Chondrocyte (in vitro differentiated cells): ENCODE results near the gene STK32B. TPM values are rescaled to one million over a fixed set of nuclear protein-coding genes. Genes with fewer than 3 reads are reported as not detected.
"Not testable (repeated sequence)": the region's sequence is repeated elsewhere in the genome, so short reads cannot be mapped to it uniquely, and the experiment has no call there.

Experiments used
- DNase-seq: peaks from one replicate; pipeline ENCODE4 v3.0.0; 2021; ENCODE audit warnings: mixed read lengths, low spot score
- H3K27ac Mint-ChIP-seq: one replicate; pipeline ENCODE4 v1.8.0; 2021; ENCODE audit warnings: mild to moderate bottlenecking, moderate library complexity, mixed read lengths; ENCODE audit not compliant: unreplicated experiment
- H3K27me3 Mint-ChIP-seq: 2 replicates; pipeline ENCODE4 v1.8.0; 2021; ENCODE audit warnings: low read depth, mixed read lengths
- H3K36me3 Mint-ChIP-seq: 2 replicates; pipeline ENCODE4 v1.8.0; 2021; ENCODE audit warnings: low read depth, mixed read lengths
- H3K4me1 Mint-ChIP-seq: 2 replicates; pipeline ENCODE4 v1.8.0; 2021; ENCODE audit warnings: low read depth, mild to moderate bottlenecking, mixed read lengths
- H3K4me3 Mint-ChIP-seq: one replicate; pipeline ENCODE4 v1.8.0; 2021; ENCODE audit warnings: mild to moderate bottlenecking, moderate library complexity, mixed read lengths; ENCODE audit not compliant: unreplicated experiment
- H3K9me3 Mint-ChIP-seq: 2 replicates; pipeline ENCODE4 v1.8.0; 2021; ENCODE audit warnings: low read depth, mixed read lengths
- total RNA-seq: library from RNA; stranded (reverse); gene quantifications from 3 replicates; pipeline ENCODE4 v1.2.1, GENCODE V29; 2021
- TF ChIP-seq, protein P1 (sequence below): fragments of 200-600 bp; sonication (generic); IDR thresholded peaks from 2 replicates; pipeline ENCODE4 v1.5.0; 2021; ENCODE audit warnings: antibody characterized with exemption, mild to moderate bottlenecking, moderate library complexity

STK32B gene
- total RNA-seq, 1 donor from 2014 or later: 14.2 TPM

GRCh38 chr4:5238173-5238572, 186.9 kb downstream of the STK32B start:
- Mint-ChIP-seq H3K36me3 (no peaks in the 10 kb centered on the region), H3K27ac (peak overlapping the region; percentile 81), H3K9me3 (no peaks in the 10 kb centered on the region), H3K4me1 (peaks cover 4% of the 10 kb centered on the region), H3K4me3 (no peak overlapping the region), H3K27me3 (no peaks in the 10 kb centered on the region)
- TF ChIP-seq, protein P1, sequence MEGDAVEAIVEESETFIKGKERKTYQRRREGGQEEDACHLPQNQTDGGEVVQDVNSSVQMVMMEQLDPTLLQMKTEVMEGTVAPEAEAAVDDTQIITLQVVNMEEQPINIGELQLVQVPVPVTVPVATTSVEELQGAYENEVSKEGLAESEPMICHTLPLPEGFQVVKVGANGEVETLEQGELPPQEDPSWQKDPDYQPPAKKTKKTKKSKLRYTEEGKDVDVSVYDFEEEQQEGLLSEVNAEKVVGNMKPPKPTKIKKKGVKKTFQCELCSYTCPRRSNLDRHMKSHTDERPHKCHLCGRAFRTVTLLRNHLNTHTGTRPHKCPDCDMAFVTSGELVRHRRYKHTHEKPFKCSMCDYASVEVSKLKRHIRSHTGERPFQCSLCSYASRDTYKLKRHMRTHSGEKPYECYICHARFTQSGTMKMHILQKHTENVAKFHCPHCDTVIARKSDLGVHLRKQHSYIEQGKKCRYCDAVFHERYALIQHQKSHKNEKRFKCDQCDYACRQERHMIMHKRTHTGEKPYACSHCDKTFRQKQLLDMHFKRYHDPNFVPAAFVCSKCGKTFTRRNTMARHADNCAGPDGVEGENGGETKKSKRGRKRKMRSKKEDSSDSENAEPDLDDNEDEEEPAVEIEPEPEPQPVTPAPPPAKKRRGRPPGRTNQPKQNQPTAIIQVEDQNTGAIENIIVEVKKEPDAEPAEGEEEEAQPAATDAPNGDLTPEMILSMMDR: no peak
- no peak for DNase-seq

DNA sequence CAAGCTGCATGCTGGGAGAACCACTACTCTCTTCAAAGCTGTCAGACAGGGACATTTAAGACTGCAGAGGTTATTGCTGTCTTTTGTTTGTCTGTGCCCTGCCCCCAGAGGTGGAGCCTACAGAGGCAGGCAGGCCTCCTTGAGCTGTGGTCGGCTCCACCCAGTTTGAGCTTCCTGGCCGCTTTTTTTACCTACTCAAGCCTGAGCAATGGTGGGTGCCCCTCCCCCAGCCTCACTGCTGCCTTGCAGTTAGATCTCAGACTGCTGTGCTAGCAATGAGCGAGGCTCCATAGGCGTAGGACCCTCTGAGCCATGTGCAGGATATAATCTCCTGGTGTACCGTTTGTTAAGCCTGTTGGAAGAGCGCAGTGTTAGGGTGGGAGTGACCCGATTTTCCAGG, 195.8 kb downstream of the STK32B start:
- not testable (repeated sequence) for DNase-seq, H3K4me3 Mint-ChIP-seq, H3K4me1 Mint-ChIP-seq, H3K27ac Mint-ChIP-seq, H3K36me3 Mint-ChIP-seq, H3K27me3 Mint-ChIP-seq
- peaks cover 17% of the 10 kb centered on the region for H3K9me3 Mint-ChIP-seq

DNA sequence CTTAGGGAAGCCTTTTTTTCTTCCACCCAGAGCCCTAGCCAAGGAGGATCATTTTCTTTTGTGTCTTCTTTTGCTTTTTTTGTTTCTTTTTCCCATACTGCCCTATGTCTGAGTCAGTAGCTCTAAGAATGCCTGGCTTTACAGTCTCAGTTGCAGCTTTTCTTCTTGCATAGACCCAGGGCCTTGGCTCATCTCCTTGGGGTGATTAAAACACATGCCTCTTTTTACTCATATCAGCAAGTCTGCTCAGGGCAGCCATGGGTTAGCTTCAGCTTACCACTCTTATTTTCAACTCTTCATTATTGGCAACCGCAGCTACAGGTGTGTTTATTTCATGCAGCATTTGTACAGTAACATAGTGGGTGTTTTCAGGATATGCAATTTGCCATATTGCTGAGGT, 196.5 kb downstream of the STK32B start:
- Mint-ChIP-seq H3K4me1 (no peaks in the 10 kb centered on the region), H3K27me3 (no peaks in the 10 kb centered on the region), H3K9me3 (peaks cover 17% of the 10 kb centered on the region), H3K27ac (no peak overlapping the region), H3K4me3 (no peak overlapping the region), H3K36me3 (peaks cover 2% of the 10 kb centered on the region)
- DNase-seq: no peak
- TF ChIP-seq, protein P1: no peak

DNA sequence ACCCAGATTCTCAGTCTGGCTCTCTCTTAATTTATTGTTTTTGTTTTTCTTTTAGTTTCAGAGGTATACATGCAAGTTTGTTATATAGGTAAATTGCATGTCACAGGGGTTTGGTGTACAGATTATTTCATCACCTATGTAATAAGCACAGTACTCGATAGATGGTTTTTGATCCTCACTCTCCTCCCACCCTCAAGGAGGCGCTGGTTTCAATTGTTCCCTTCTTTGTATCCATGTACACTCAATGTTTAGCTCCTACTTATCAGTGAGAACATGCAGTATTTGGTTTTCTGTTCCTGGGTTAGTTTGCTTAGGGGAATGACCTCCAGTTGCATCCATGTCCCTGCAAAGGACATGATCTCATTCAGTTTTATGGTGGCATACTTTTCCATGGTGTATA, 198.4 kb downstream of the STK32B start:
- Mint-ChIP-seq H3K9me3 (peaks cover 17% of the 10 kb centered on the region), H3K4me3 (no peak overlapping the region), H3K4me1 (no peaks in the 10 kb centered on the region), H3K36me3 (peaks cover 2% of the 10 kb centered on the region), H3K27me3 (no peaks in the 10 kb centered on the region), H3K27ac (no peak overlapping the region)
- DNase-seq: no peak
- TF ChIP-seq, protein P1: no peak

GRCh38 chr4:5250536-5250935, 199.3 kb downstream of the STK32B start:
- not testable (repeated sequence) for H3K4me1 Mint-ChIP-seq, H3K27ac Mint-ChIP-seq, H3K27me3 Mint-ChIP-seq, H3K36me3 Mint-ChIP-seq, H3K4me3 Mint-ChIP-seq, DNase-seq
- peaks cover 14% of the 10 kb centered on the region for H3K9me3 Mint-ChIP-seq

- Mint-ChIP-seq H3K27me3 (no peaks in the 10 kb centered on the region), H3K4me1 (no peaks in the 10 kb centered on the region), H3K9me3 (no peaks in the 10 kb centered on the region), H3K27ac (no peak overlapping the region), H3K4me3 (no peak overlapping the region), H3K36me3 (no peaks in the 10 kb centered on the region)
- DNase-seq: no peak
- TF ChIP-seq, protein P1: no peak
These were observed 205.1 kb downstream of the STK32B start for GRCh38 chr4:5256421-5256820.
